Fibroblast of mammary gland (primary cell): ENCODE results near the gene IL10RB.

Experiments used
- DNase-seq: peaks from one replicate; pipeline ENCODE4 v3.0.0-alpha.2; 2010; ENCODE audit warnings: low read depth
- H3K4me3 ChIP-seq: 2 replicates; pipeline ENCODE4 v1.5.1; 2011; ENCODE audit warnings: low read depth, mild to moderate bottlenecking, low read length, moderate library complexity; ENCODE audit not compliant: control insufficient read depth
- TF ChIP-seq, protein P1 (sequence below): conservative IDR thresholded peaks from 2 replicates; pipeline ENCODE4 v1.5.1; 2011; ENCODE audit warnings: low read depth, low read length, inconsistent platforms; ENCODE audit not compliant: control insufficient read depth, insufficient read depth

Gene IL10RB

DNA sequence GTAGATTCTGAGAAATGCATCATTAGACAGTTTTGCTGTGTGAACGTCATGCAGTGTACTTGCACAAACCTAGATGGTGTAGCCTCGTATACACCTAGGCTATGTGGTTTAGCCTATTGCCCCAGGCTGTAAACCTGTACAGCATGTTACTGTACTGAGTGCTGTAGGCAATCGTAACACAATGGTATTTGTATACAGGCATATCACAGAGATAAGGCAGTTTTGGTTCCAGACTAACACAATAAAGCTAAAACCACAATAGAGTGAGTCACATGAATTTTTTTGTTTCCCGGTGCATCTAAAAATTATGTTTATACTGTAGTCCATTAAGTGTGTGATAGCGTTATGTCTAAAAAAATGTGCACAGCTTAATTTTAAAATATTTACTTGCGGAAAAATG, 6.9 kb downstream of the IL10RB start:
- DNase-seq = no peak
- TF ChIP-seq, protein P1, sequence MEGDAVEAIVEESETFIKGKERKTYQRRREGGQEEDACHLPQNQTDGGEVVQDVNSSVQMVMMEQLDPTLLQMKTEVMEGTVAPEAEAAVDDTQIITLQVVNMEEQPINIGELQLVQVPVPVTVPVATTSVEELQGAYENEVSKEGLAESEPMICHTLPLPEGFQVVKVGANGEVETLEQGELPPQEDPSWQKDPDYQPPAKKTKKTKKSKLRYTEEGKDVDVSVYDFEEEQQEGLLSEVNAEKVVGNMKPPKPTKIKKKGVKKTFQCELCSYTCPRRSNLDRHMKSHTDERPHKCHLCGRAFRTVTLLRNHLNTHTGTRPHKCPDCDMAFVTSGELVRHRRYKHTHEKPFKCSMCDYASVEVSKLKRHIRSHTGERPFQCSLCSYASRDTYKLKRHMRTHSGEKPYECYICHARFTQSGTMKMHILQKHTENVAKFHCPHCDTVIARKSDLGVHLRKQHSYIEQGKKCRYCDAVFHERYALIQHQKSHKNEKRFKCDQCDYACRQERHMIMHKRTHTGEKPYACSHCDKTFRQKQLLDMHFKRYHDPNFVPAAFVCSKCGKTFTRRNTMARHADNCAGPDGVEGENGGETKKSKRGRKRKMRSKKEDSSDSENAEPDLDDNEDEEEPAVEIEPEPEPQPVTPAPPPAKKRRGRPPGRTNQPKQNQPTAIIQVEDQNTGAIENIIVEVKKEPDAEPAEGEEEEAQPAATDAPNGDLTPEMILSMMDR = no peak
- no peak overlapping the region for H3K4me3 ChIP-seq

DNA sequence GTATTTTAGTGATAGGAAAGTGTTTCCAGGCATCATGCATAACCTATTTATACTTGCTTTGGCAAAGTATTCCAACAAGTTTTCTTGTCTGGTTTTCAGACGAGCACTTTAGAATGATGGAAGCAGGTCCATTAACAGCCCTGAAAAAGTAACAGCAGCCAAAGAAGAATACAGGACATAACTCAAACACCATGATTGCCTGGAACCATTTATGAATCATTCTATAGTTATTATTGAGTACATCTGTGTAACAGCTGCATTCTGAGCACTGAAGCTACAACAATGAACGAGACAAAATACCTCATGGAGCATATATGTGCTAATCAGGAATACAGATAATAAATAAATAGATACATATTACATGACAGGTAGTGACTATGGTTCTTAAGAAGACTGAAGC, 12.6 kb downstream of the IL10RB start:
- TF ChIP-seq, protein P1 = no peak
- no peak overlapping the region for H3K4me3 ChIP-seq
- DNase-seq = peak; percentile 70

DNA sequence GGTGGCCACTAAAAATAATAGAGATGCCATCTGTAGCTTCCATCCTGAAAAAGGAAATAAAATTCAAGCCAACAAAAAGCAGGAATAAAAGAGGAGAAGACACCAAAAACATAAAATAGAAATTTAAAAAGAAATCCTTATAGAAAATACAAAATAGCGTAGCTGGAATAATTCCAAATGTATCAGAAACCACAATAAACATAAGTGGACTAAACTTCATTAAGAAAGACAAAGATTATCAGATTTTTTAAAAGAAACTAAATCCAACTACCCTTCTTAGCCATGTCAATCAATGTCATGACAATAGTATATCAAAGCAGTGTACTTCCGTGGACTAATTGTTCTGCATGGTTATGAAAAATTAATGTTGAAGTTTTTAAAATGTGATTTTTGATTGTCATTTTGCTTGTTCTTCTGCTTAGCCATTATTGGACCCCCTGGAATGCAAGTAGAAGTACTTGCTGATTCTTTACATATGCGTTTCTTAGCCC, 13.2 kb downstream of the IL10RB start:
- TF ChIP-seq, protein P1 = no peak
- no peak overlapping the region for H3K4me3 ChIP-seq
- DNase-seq = no peak

DNA sequence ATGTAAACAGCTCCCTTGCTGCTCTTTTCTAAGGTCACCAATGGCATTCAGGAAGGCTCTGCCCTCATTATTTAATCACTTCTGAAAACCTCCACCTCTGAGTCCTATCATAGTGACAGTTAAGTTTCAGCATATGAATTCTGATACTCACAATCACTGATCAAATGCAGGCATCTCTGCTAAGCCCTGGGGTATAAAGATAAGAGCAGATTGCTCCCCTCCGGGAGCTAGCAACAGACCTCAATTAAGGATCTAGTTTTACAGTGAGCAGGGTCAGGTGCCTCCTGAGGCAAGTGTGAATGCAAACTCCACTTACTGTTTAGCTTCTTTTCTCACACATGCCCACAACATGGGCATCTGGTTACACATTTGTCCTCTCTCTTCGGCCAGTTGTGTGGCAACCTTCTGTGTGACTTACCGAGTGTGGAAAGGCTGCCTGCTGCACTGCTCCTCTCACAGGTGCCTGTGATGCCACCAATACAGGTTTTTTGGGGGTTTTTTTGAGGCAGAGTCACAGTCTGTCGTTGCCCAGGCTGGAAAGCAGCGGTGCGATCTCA, 15.0 kb downstream of the IL10RB start:
- no peak for DNase-seq
- no peak overlapping the region for H3K4me3 ChIP-seq
- TF ChIP-seq, protein P1 = no peak

DNA sequence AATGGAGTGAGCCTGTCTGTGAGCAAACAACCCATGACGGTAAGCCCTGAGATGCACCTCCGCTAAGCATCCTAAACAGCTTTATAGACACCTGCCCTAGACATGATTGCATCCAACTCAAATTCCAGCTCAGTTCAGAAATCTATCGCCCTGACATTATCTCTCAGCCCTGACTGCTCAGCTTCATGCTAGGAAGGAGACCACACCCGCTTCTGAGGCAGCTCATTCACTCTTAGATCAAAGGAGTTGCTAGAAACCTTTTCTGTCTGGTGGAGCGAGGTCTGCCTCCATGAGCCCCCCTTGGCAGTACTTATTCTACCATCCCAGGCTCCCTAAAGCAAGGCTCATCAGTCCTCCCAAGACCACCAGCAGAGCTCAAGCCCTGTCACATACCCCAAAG, 17.0 kb downstream of the IL10RB start:
- TF ChIP-seq, protein P1 = no peak
- H3K4me3 ChIP-seq = no peak overlapping the region
- no peak for DNase-seq

DNA sequence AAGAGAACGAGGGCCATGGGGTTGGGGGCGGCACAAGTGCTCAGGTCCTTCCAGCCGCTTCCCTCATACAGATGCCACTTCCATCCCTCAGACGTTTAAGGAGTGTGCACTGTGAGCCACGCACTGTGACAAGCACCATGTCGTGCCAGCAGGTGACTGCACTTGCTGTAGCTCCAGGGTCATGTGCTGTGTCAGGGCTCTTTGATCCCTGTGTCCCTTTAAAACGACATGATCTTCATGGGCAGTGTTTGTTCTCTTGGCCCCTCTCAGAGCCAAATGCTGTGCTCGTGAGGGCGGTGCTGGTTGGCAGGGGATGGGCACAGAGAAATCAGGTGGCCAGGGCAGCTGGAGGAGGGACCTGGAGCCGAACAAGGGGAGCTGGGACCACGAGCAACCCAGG, 19.9 kb downstream of the IL10RB start:
- DNase-seq = no peak
- TF ChIP-seq, protein P1 = no peak
- no peak overlapping the region for H3K4me3 ChIP-seq
